ENCODE results near the gene LRIT2. TPM values are rescaled to one million over a fixed set of nuclear protein-coding genes. Genes with fewer than 3 reads are reported as not detected.

The LRIT2 gene
- total RNA-seq, 1 experiment from 2014 or later = not detected

GRCh38 chr10:84191106-84191505 lies 34.2 kb downstream of the LRIT2 start:
- Mint-ChIP-seq H3K4me1 (peaks cover 8% of the 10 kb centered on the region; the same call in 1 of the 2 replicates), H3K4me3 (no peak overlapping the region), H3K27me3 (ENCODE audit: low read depth) (peaks cover 41% of the 10 kb centered on the region), H3K36me3 (no peaks in the 10 kb centered on the region), H3K9me3 (no peaks in the 10 kb centered on the region), H3K27ac (no peak overlapping the region)
- CTCF ChIA-PET = interaction anchor here (1.3 kb wide), 1 partner anchor 43 kb away, joined by 5 read pairs; no protein-coding TSS in a partner anchor
- POLR2A ChIA-PET = no interaction called here
- ATAC-seq (no peak), DNase-seq (ENCODE audit: low spot score) (no peak)
- TF ChIP-seq TP53 (CRISPR knock-in tag; IDR thresholded peaks at IDR 0.05) (no peak), NR1H2 (CRISPR knock-in tag; IDR thresholded peaks at IDR 0.05) (no peak), ZNF423 (CRISPR knock-in tag; IDR thresholded peaks at IDR 0.05) (no peak), SMAD4 (CRISPR knock-in tag; IDR thresholded peaks at IDR 0.05) (no peak), USF2 (CRISPR knock-in tag; IDR thresholded peaks at IDR 0.05) (no peak), MYBL2 (CRISPR knock-in tag; IDR thresholded peaks at IDR 0.05) (no peak), NFATC4 (CRISPR knock-in tag; IDR thresholded peaks at IDR 0.05) (no peak), ATF2 (CRISPR knock-in tag; IDR thresholded peaks at IDR 0.05; ENCODE audit: borderline replicate concordance, low read depth) (no peak)
- TF ChIP-seq, protein P1, sequence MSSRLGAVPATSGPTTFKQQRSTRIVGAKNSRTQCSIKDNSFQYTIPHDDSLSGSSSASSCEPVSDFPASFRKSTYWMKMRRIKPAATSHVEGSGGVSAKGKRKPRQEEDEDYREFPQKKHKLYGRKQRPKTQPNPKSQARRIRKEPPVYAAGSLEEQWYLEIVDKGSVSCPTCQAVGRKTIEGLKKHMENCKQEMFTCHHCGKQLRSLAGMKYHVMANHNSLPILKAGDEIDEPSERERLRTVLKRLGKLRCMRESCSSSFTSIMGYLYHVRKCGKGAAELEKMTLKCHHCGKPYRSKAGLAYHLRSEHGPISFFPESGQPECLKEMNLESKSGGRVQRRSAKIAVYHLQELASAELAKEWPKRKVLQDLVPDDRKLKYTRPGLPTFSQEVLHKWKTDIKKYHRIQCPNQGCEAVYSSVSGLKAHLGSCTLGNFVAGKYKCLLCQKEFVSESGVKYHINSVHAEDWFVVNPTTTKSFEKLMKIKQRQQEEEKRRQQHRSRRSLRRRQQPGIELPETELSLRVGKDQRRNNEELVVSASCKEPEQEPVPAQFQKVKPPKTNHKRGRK (CRISPR knock-in tag; IDR thresholded peaks at IDR 0.05; ENCODE audit: borderline replicate concordance) = no peak
- TF ChIP-seq, protein P2, sequence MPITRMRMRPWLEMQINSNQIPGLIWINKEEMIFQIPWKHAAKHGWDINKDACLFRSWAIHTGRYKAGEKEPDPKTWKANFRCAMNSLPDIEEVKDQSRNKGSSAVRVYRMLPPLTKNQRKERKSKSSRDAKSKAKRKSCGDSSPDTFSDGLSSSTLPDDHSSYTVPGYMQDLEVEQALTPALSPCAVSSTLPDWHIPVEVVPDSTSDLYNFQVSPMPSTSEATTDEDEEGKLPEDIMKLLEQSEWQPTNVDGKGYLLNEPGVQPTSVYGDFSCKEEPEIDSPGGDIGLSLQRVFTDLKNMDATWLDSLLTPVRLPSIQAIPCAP (CRISPR knock-in tag; IDR thresholded peaks at IDR 0.05) = no peak

- peaks cover 4% of the 10 kb centered on the region; the same call in 1 of the 2 replicates for H3K4me1 Mint-ChIP-seq
- ATAC-seq (no peak), DNase-seq (ENCODE audit: low spot score) (no peak)
- H3K27ac Mint-ChIP-seq = no peak overlapping the region
- TF ChIP-seq ZNF317 (CRISPR knock-in tag; IDR thresholded peaks at IDR 0.05; ENCODE audit: borderline replicate concordance, low read depth) (no peak), GTF2I (CRISPR knock-in tag; conservative IDR thresholded peaks at IDR 0.05) (no peak), NFE2L1 (CRISPR knock-in tag; IDR thresholded peaks at IDR 0.05) (no peak), FOXK1 (CRISPR knock-in tag; IDR thresholded peaks at IDR 0.05) (no peak), NFATC4 (CRISPR knock-in tag; IDR thresholded peaks at IDR 0.05) (no peak)
- ChIA-PET POLR2A (no interaction called here), CTCF (interaction anchor here (1.3 kb wide), 1 partner anchor 43 kb away, joined by 5 read pairs; no protein-coding TSS in a partner anchor)
- no peaks in the 10 kb centered on the region for H3K9me3 Mint-ChIP-seq
- no peak overlapping the region for H3K4me3 Mint-ChIP-seq
- H3K36me3 Mint-ChIP-seq = no peaks in the 10 kb centered on the region
- peaks cover 36% of the 10 kb centered on the region for H3K27me3 Mint-ChIP-seq (ENCODE audit: low read depth)
Observed at GRCh38 chr10:84190621-84191020, 34.7 kb downstream of the LRIT2 start.

- ChIA-PET CTCF (interaction anchor here (2.1 kb wide), 1 partner anchor 41 kb away, joined by 8 read pairs; no protein-coding TSS in a partner anchor), POLR2A (interaction anchor here (1.0 kb wide), 1 partner anchor 8 kb away, joined by 3 read pairs; no protein-coding TSS in a partner anchor)
- peaks cover 20% of the 10 kb centered on the region for H3K27me3 Mint-ChIP-seq (ENCODE audit: low read depth)
Observed at GRCh38 chr10:84188815-84189214, 36.5 kb downstream of the LRIT2 start.

More at GRCh38 chr10:84188815-84189214, 36.5 kb downstream of the LRIT2 start:
- DNase-seq (ENCODE audit: low spot score) (no peak), ATAC-seq (no peak)
- Mint-ChIP-seq H3K4me3 (no peak overlapping the region), H3K9me3 (no peaks in the 10 kb centered on the region), H3K4me1 (no peaks in the 10 kb centered on the region), H3K36me3 (no peaks in the 10 kb centered on the region), H3K27ac (no peak overlapping the region)
- TF ChIP-seq CBFB (CRISPR knock-in tag; IDR thresholded peaks at IDR 0.05; ENCODE audit: low read depth) (no peak), MYBL2 (CRISPR knock-in tag; IDR thresholded peaks at IDR 0.05) (no peak), ZNF138 (CRISPR knock-in tag; conservative IDR thresholded peaks at IDR 0.05) (no peak), NR3C1 (CRISPR knock-in tag; conservative IDR thresholded peaks at IDR 0.05; ENCODE audit: low read depth) (no peak), GRHL2 (CRISPR knock-in tag; IDR thresholded peaks at IDR 0.05; ENCODE audit: insufficient replicate concordance, severe bottlenecking) (no peak)
